ENCODE results near the gene ACSL1.
"Not testable (repeated sequence)": the region's sequence is repeated elsewhere in the genome, so short reads cannot be mapped to it uniquely, and the experiment has no call there.

- not testable (repeated sequence) for TF ChIP-seq CTCF (IDR thresholded peaks at IDR 0.05; ENCODE audit: insufficient read depth, low read length, poor library complexity, severe bottlenecking); EZH2phosphoT487 (conservative IDR thresholded peaks at IDR 0.05; ENCODE audit: low read length)
Observed at GRCh38 chr4:184739575-184739974, 86.2 kb downstream of the ACSL1 start.

All from SU-DHL-6 (cell line).